Neural cell (in vitro differentiated cells): ENCODE data around the gene TBC1D30. TPM values are rescaled to one million over a fixed set of nuclear protein-coding genes. Genes with fewer than 3 reads are reported as not detected.

Experiments
- H2AFZ ChIP-seq: fragments of 200-600, 300-800 bp; sonication (generic), shearing (Covaris generic); 2 replicates; pipeline ENCODE4 v1.6.0; 2014; ENCODE audit warnings: low read depth, mild to moderate bottlenecking, antibody characterized with exemption, low read length, moderate library complexity
- H3F3A ChIP-seq: fragments of 200-600 bp; shearing (Covaris generic); 2 replicates; pipeline ENCODE4 v1.6.1; 2016; ENCODE audit warnings: mild to moderate bottlenecking, moderate library complexity, mixed read lengths, antibody characterized with exemption, low read length; ENCODE audit not compliant: insufficient read depth, poor library complexity, severe bottlenecking
- H3K27ac ChIP-seq: fragments of 200-600, 300-800 bp; sonication (generic), shearing (Covaris generic); 2 replicates; pipeline ENCODE4 v1.5.1; 2014; ENCODE audit warnings: mild to moderate bottlenecking, low read length, moderate library complexity
- H3K27me3 ChIP-seq: fragments of 300-800, 200-600 bp; sonication (generic), shearing (Covaris generic); 2 replicates; pipeline ENCODE4 v1.6.0; 2014; ENCODE audit warnings: mild to moderate bottlenecking, low read depth, low read length, moderate library complexity; ENCODE audit not compliant: insufficient read depth
- H3K36me3 ChIP-seq: fragments of 300-800, 200-600 bp; sonication (generic), shearing (Covaris generic); 2 replicates; pipeline ENCODE4 v1.5.1; 2014; ENCODE audit warnings: mild to moderate bottlenecking, antibody characterized with exemption, low read length, moderate library complexity; ENCODE audit not compliant: insufficient read depth
- H3K4me2 ChIP-seq: fragments of 300-800, 200-600 bp; sonication (generic), shearing (Covaris generic); 2 replicates; pipeline ENCODE4 v1.6.0; 2014; ENCODE audit warnings: mild to moderate bottlenecking, low read length
- H3K4me3 ChIP-seq: fragments of 300-800, 200-600 bp; sonication (generic), shearing (Covaris generic); 2 replicates; pipeline ENCODE4 v1.5.1; 2014; ENCODE audit warnings: mild to moderate bottlenecking, low read length, moderate library complexity
- H3K79me2 ChIP-seq: fragments of 200-600 bp; shearing (Covaris generic); replicated peaks from 2 replicates; pipeline ENCODE4 v1.6.0; 2014; ENCODE audit warnings: mild to moderate bottlenecking, low read length, moderate library complexity; ENCODE audit not compliant: insufficient read depth
- H3K9ac ChIP-seq: fragments of 300-800, 200-600 bp; sonication (generic), shearing (Covaris generic); 2 replicates; pipeline ENCODE4 v1.6.1; 2016; ENCODE audit warnings: mild to moderate bottlenecking, low read length, mixed read lengths
- H3K9me2 ChIP-seq: fragments of 200-600 bp; shearing (Covaris generic); 2 replicates; pipeline ENCODE4 v1.6.1; 2016; ENCODE audit warnings: mild to moderate bottlenecking, low read length, mixed read lengths; ENCODE audit not compliant: insufficient read depth
- H3K9me3 ChIP-seq: fragments of 200-600, 300-800 bp; sonication (generic), shearing (Covaris generic); 2 replicates; pipeline ENCODE4 v1.6.1; 2016; ENCODE audit warnings: mild to moderate bottlenecking, mixed run types, low read length, moderate library complexity, mixed read lengths
- H4K20me1 ChIP-seq: fragments of 200-600 bp; shearing (Covaris generic); 2 replicates; pipeline ENCODE4 v1.6.1; 2016; ENCODE audit warnings: mild to moderate bottlenecking, mixed run types; ENCODE audit not compliant: insufficient read depth
- EP300 ChIP-seq: fragments of 450-650 bp; conservative IDR thresholded peaks from 2 replicates; pipeline ENCODE4 v1.6.1; 2014; ENCODE audit warnings: antibody characterized with exemption, mild to moderate bottlenecking, moderate library complexity; ENCODE audit not compliant: poor library complexity, severe bottlenecking
- EZH2 ChIP-seq: fragments of 200-600, 300-800 bp; shearing (Covaris generic), sonication (generic); IDR thresholded peaks from 2 replicates; pipeline ENCODE4 v1.6.1; 2014; ENCODE audit warnings: antibody characterized with exemption, low read length, borderline replicate concordance, mild to moderate bottlenecking; ENCODE audit not compliant: insufficient read depth, poor library complexity, severe bottlenecking
- MXI1 ChIP-seq: fragments of 450-650 bp; conservative IDR thresholded peaks from 2 replicates; pipeline ENCODE4 v1.6.1; 2014; ENCODE audit warnings: antibody characterized with exemption, mild to moderate bottlenecking; ENCODE audit not compliant: poor library complexity, severe bottlenecking
- POLR2AphosphoS5 ChIP-seq: IDR thresholded peaks from 2 replicates; pipeline ENCODE4 v1.6.1; 2012
- RAD21 ChIP-seq: fragments of 450-650 bp; conservative IDR thresholded peaks from 2 replicates; pipeline ENCODE4 v1.6.1; 2014; ENCODE audit warnings: antibody characterized with exemption, mild to moderate bottlenecking, moderate library complexity
- SMC3 ChIP-seq: fragments of 450-650 bp; conservative IDR thresholded peaks from 2 replicates; pipeline ENCODE4 v1.6.1; 2014; ENCODE audit warnings: antibody characterized with exemption, mild to moderate bottlenecking, moderate library complexity; ENCODE audit not compliant: poor library complexity
- TAF1 ChIP-seq: IDR thresholded peaks from 2 replicates; pipeline ENCODE4 v1.6.1; 2012; ENCODE audit warnings: low read depth
- polyA plus RNA-seq: library from polyadenylated mRNA; depleted of rRNA; stranded (reverse); fragments of >200 nt; gene quantifications from 2 replicates; pipeline ENCODE4 v1.2.3, GENCODE V29; 2014
- TF ChIP-seq, protein P1 (sequence below): IDR thresholded peaks from 2 replicates; pipeline ENCODE4 v1.6.1; 2012; ENCODE audit warnings: borderline replicate concordance
- TF ChIP-seq, protein P2 (sequence below): fragments of 450-650 bp; IDR thresholded peaks from 2 replicates; pipeline ENCODE4 v1.5.1; 2014; ENCODE audit warnings: antibody characterized with exemption, mild to moderate bottlenecking, moderate library complexity; ENCODE audit not compliant: poor library complexity, severe bottlenecking

The TBC1D30 gene
- polyA plus RNA-seq, 1 donor from 2014 or later: 17.6 TPM

- no peak overlapping the region for H3K27ac ChIP-seq
- no peaks in the 10 kb centered on the region for H3K9me2 ChIP-seq
- TF ChIP-seq EZH2 (no peak), POLR2AphosphoS5 (no peak), MXI1 (no peak), RAD21 (no peak), SMC3 (no peak), TAF1 (no peak), EP300 (no peak)
- TF ChIP-seq, protein P1, sequence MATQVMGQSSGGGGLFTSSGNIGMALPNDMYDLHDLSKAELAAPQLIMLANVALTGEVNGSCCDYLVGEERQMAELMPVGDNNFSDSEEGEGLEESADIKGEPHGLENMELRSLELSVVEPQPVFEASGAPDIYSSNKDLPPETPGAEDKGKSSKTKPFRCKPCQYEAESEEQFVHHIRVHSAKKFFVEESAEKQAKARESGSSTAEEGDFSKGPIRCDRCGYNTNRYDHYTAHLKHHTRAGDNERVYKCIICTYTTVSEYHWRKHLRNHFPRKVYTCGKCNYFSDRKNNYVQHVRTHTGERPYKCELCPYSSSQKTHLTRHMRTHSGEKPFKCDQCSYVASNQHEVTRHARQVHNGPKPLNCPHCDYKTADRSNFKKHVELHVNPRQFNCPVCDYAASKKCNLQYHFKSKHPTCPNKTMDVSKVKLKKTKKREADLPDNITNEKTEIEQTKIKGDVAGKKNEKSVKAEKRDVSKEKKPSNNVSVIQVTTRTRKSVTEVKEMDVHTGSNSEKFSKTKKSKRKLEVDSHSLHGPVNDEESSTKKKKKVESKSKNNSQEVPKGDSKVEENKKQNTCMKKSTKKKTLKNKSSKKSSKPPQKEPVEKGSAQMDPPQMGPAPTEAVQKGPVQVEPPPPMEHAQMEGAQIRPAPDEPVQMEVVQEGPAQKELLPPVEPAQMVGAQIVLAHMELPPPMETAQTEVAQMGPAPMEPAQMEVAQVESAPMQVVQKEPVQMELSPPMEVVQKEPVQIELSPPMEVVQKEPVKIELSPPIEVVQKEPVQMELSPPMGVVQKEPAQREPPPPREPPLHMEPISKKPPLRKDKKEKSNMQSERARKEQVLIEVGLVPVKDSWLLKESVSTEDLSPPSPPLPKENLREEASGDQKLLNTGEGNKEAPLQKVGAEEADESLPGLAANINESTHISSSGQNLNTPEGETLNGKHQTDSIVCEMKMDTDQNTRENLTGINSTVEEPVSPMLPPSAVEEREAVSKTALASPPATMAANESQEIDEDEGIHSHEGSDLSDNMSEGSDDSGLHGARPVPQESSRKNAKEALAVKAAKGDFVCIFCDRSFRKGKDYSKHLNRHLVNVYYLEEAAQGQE: no peak
- TF ChIP-seq, protein P2, sequence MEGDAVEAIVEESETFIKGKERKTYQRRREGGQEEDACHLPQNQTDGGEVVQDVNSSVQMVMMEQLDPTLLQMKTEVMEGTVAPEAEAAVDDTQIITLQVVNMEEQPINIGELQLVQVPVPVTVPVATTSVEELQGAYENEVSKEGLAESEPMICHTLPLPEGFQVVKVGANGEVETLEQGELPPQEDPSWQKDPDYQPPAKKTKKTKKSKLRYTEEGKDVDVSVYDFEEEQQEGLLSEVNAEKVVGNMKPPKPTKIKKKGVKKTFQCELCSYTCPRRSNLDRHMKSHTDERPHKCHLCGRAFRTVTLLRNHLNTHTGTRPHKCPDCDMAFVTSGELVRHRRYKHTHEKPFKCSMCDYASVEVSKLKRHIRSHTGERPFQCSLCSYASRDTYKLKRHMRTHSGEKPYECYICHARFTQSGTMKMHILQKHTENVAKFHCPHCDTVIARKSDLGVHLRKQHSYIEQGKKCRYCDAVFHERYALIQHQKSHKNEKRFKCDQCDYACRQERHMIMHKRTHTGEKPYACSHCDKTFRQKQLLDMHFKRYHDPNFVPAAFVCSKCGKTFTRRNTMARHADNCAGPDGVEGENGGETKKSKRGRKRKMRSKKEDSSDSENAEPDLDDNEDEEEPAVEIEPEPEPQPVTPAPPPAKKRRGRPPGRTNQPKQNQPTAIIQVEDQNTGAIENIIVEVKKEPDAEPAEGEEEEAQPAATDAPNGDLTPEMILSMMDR: no peak
- no peaks in the 10 kb centered on the region for H3K27me3 ChIP-seq
- no peaks in the 10 kb centered on the region for H3F3A ChIP-seq
- H3K4me2 ChIP-seq: no peak overlapping the region
- H3K9ac ChIP-seq: no peak overlapping the region
- no peaks in the 10 kb centered on the region for H4K20me1 ChIP-seq
- H2AFZ ChIP-seq: no peak overlapping the region
- H3K79me2 ChIP-seq: no peaks in the 10 kb centered on the region
- H3K9me3 ChIP-seq: no peaks in the 10 kb centered on the region
- H3K4me3 ChIP-seq: no peak overlapping the region
- no peaks in the 10 kb centered on the region for H3K36me3 ChIP-seq
These were observed 79.2 kb downstream of the TBC1D30 start for GRCh38 chr12:64903479-64904152.

DNA sequence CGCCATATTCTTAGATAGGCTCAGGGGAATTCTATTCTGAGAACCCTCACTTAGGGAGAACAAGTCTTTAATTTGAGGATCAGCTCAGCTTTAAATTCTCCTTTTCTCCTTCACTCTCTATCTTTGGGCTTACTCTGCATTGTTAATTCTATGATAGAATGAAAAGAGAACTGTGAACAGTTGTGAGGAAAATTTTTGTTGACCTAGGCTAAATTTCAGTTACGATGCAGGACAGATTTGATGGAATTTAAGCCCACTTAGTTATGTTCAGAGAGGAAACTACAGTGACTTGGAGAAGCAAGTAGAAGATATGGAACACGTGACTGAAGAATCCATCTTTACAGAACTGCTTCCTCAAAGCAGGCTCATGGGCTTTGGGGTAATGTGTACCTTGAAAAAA, 82.7 kb downstream of the TBC1D30 start:
- H3F3A ChIP-seq: no peaks in the 10 kb centered on the region
- H3K4me3 ChIP-seq: no peak overlapping the region
- H3K4me2 ChIP-seq: no peak overlapping the region
- H3K79me2 ChIP-seq: no peaks in the 10 kb centered on the region
- H2AFZ ChIP-seq: no peak overlapping the region
- H3K27me3 ChIP-seq: no peaks in the 10 kb centered on the region
- H3K9me3 ChIP-seq: no peaks in the 10 kb centered on the region
- H3K9me2 ChIP-seq: no peaks in the 10 kb centered on the region
- H3K27ac ChIP-seq: no peak overlapping the region
- no peaks in the 10 kb centered on the region for H3K36me3 ChIP-seq
- no peak for TF ChIP-seq EP300
- no peak for TF ChIP-seq POLR2AphosphoS5
- TF ChIP-seq TAF1: no peak
- TF ChIP-seq EZH2: no peak
- no peak for TF ChIP-seq MXI1
- no peak for TF ChIP-seq RAD21
- TF ChIP-seq, protein P1: no peak
- TF ChIP-seq SMC3: no peak
- TF ChIP-seq, protein P2: no peak
- no peaks in the 10 kb centered on the region for H4K20me1 ChIP-seq
- H3K9ac ChIP-seq: no peak overlapping the region
